ENCODE results near the gene MEI1. TPM values are rescaled to one million over a fixed set of nuclear protein-coding genes. Genes with fewer than 3 reads are reported as not detected.

MEI1 gene
- total and polyA plus RNA-seq, 9 of the 15 experiments (the other 6 are each of a cell fraction or from before 2014, with no cell fraction given): 0.08 to 0.68 (median 0.18) TPM; not detected in 2

GRCh38 chr22:41845380-41846267, 146.3 kb downstream of the MEI1 start (continued):
- TF ChIP-seq PURB (CRISPR knock-in tag; IDR thresholded peaks at IDR 0.05; ENCODE audit: low read depth): no peak
- TF ChIP-seq HOMEZ (CRISPR knock-in tag; IDR thresholded peaks at IDR 0.05): no peak
- no peak for TF ChIP-seq BDP1 (IDR thresholded peaks at IDR 0.05; ENCODE audit: insufficient read depth, insufficient read length)
- TF ChIP-seq CC2D1A (IDR thresholded peaks at IDR 0.05): peak; percentile 90
- no peak for TF ChIP-seq FUS (optimal IDR thresholded peaks at IDR 0.05; ENCODE audit: low read depth, low read length)
- no peak for TF ChIP-seq MCM5 (IDR thresholded peaks at IDR 0.05; ENCODE audit: low read depth)
- no peak for TF ChIP-seq BRD4 (IDR thresholded peaks at IDR 0.05)
- TF ChIP-seq HSF4 (CRISPR knock-in tag; IDR thresholded peaks at IDR 0.05; ENCODE audit: borderline replicate concordance): no peak
- peak; percentile 69 for TF ChIP-seq HMGN3 (IDR thresholded peaks at IDR 0.05; ENCODE audit: borderline replicate concordance, extremely low read depth, insufficient read length, low read depth, low read length)
- TF ChIP-seq SLC30A9 (CRISPR knock-in tag; IDR thresholded peaks at IDR 0.05): no peak
- TF ChIP-seq POLR3G (IDR thresholded peaks at IDR 0.05; ENCODE audit: extremely low read depth, insufficient read length, insufficient replicate concordance): no peak
- TF ChIP-seq DMBX1 (CRISPR knock-in tag; IDR thresholded peaks at IDR 0.05; ENCODE audit: borderline replicate concordance): peak; percentile 69; the same call in 1 of the 2 replicates
- TF ChIP-seq ZNF76 (CRISPR knock-in tag; IDR thresholded peaks at IDR 0.05; ENCODE audit: borderline replicate concordance): no peak
- TF ChIP-seq FOXJ2 (tag; IDR thresholded peaks at IDR 0.05): peak; percentile 67
- TF ChIP-seq PBX2 (CRISPR knock-in tag; IDR thresholded peaks at IDR 0.05; ENCODE audit: low read depth): no peak
- TF ChIP-seq PBX2 (tag; conservative IDR thresholded peaks at IDR 0.05; ENCODE audit: low read depth): no peak
- 0 out of 2 replicates have a peak, but pooled peaks have one; percentile 36 for TF ChIP-seq MEF2D (tag; conservative IDR thresholded peaks at IDR 0.05; ENCODE audit: low read depth)
- TF ChIP-seq E2F1 (CRISPR knock-in tag; IDR thresholded peaks at IDR 0.05): no peak
- TF ChIP-seq CBX1 (IDR thresholded peaks at IDR 0.05; ENCODE audit: low read depth): no peak
- peak; percentile 24; the same call in 1 of the 2 replicates for TF ChIP-seq KLF1 (tag; IDR thresholded peaks at IDR 0.05)
- no peak for TF ChIP-seq ZNF511 (CRISPR knock-in tag; IDR thresholded peaks at IDR 0.05)

All from K562 (cell line).